Measurements from ENCODE around the gene FN3KRP.

FN3KRP gene

DNA sequence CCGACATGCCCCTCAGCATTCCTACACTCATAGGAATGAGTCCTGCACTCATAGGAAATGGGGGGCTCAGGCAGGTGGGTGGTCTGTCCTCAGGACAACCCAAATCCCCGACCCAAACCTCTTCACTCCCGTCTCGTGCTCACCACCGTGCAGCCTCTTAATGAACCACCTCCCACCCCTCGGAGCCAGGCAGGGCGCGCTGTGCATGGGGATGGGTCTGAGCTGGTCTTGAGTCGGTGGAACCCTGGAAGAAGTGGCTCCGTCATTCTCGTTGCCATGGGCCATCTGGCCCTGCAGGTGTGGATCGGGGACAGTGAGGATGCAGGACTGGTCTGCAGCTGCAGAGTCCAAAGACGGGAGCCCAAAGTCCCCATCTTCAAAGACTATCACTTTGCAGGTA lies 11.6 kb upstream of the FN3KRP start:
- H3K36me3 ChIP-seq (ENCODE audit: insufficient read depth, low read length), result no peaks in the 10 kb centered on the region
- no peak overlapping the region for H2AFZ ChIP-seq (ENCODE audit: low read depth, low read length)
- peaks cover 3% of the 10 kb centered on the region for H3K4me1 ChIP-seq (ENCODE audit: insufficient read depth, low read length)
- no peaks in the 10 kb centered on the region for H3K9me3 ChIP-seq (ENCODE audit: low read length)
- H3K27me3 ChIP-seq (ENCODE audit: insufficient read depth, low read length), result no peaks in the 10 kb centered on the region
- no peak overlapping the region for H3K4me3 ChIP-seq (ENCODE audit: low read length)

DNA sequence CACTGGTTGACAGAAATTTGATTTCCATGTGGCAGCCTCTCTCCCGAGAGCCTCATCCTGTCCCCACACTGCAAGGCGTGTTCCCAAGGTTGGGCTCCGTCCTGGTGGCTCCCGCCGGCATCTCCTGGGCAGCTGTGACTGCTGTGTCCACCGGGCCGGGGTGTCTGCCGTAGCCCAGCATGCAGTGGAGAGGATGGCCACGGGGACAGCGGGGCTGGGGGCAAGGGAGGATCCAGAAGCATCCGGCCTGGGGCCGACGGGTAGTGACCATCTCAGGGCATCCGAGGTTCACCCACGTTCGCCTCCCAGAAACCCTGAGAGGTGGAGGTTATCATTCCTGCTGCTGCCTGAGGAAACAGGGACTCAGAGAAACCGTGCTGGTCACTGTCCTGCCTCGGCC lies 10.8 kb upstream of the FN3KRP start:
- Histone ChIP-seq H3K4me1 (ENCODE audit: insufficient read depth, low read length) (peaks cover 3% of the 10 kb centered on the region), H3K36me3 (ENCODE audit: insufficient read depth, low read length) (no peaks in the 10 kb centered on the region), H3K4me3 (ENCODE audit: low read length) (no peak overlapping the region), H2AFZ (ENCODE audit: low read depth, low read length) (no peak overlapping the region), H3K9me3 (ENCODE audit: low read length) (no peaks in the 10 kb centered on the region), H3K27me3 (ENCODE audit: insufficient read depth, low read length) (no peaks in the 10 kb centered on the region)

DNA sequence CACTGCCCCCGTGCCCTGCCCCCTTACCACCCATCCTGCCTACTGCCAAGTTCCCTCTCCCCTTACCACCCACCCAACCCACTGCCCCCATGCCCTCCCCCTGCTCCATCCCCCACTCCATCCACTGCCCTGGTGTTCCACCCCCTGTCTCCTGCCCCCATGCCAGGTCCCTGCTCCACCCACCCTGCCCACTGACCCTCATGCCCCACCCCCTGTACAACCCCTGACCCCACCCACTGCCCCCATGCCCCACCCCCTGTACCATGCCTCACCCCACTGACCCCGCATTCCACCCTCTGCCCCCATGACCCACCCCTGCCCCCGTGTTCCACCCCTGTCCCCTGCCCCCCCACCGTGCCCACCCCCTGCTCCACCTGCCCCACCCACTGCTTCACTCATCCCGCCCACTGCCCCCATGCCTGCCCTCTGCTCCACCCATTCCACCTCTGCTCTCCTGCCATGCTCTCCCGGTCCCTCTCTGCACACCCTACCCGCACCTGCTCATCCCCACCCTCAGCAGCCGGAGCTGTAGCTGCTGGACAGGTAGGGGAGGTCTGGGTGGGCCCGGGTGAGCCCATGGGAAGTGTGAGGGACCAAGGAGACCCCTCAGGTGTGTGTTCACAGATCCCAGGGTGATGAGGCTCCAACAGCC lies 7.4 kb upstream of the FN3KRP start:
- H2AFZ ChIP-seq (ENCODE audit: low read depth, low read length), result no peak overlapping the region
- no peaks in the 10 kb centered on the region for H3K9me3 ChIP-seq (ENCODE audit: low read length)
- peaks cover 3% of the 10 kb centered on the region for H3K4me1 ChIP-seq (ENCODE audit: insufficient read depth, low read length)
- H3K27me3 ChIP-seq (ENCODE audit: insufficient read depth, low read length), result no peaks in the 10 kb centered on the region
- H3K36me3 ChIP-seq (ENCODE audit: insufficient read depth, low read length), result no peaks in the 10 kb centered on the region
- H3K4me3 ChIP-seq (ENCODE audit: low read length), result no peak overlapping the region

DNA sequence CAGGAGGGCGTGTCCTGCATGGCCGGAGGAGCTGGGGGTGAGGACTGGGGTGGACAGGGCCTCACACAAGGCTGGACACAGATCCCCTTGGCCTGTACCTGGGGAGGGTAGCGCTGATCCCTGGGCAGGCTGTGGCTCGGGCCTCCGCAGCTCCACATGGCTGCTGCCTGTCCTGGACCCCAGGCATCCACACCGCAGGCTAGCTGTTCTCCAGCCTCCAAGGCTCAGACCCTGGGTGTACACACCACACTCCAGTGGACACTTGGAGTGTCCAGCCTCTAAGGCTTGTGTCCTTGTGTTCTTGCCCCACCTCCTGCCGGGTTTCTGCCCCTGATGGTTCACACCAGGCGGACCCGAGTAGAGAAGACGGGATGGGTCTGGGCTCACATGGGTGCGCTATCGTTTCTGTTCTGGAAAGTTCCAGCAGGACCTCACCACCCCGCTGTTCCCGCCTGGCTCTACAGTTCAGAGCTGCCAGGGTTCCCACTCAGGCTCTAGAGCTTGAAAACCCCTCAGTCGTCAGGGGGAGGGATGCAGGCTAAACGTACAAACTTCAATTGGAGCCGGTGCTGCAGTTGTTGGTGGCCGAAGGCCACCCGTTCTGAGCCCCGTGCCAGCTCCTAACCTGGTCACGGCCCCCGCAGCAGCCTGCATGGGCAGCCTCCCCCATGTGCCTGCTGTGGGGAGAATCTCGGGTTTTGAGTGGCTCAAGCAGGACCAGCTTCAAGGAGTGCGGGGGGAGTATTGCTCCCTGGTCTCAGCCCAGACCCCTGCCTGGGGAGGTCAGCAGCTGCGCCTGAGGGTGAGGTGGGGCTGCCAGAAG lies 6.6 kb upstream of the FN3KRP start:
- H3K4me3 ChIP-seq (ENCODE audit: low read length), result no peak overlapping the region
- no peaks in the 10 kb centered on the region for H3K36me3 ChIP-seq (ENCODE audit: insufficient read depth, low read length)
- peaks cover 3% of the 10 kb centered on the region for H3K4me1 ChIP-seq (ENCODE audit: insufficient read depth, low read length)
- no peak overlapping the region for H2AFZ ChIP-seq (ENCODE audit: low read depth, low read length)
- H3K9me3 ChIP-seq (ENCODE audit: low read length), result no peaks in the 10 kb centered on the region
- no peaks in the 10 kb centered on the region for H3K27me3 ChIP-seq (ENCODE audit: insufficient read depth, low read length)

DNA sequence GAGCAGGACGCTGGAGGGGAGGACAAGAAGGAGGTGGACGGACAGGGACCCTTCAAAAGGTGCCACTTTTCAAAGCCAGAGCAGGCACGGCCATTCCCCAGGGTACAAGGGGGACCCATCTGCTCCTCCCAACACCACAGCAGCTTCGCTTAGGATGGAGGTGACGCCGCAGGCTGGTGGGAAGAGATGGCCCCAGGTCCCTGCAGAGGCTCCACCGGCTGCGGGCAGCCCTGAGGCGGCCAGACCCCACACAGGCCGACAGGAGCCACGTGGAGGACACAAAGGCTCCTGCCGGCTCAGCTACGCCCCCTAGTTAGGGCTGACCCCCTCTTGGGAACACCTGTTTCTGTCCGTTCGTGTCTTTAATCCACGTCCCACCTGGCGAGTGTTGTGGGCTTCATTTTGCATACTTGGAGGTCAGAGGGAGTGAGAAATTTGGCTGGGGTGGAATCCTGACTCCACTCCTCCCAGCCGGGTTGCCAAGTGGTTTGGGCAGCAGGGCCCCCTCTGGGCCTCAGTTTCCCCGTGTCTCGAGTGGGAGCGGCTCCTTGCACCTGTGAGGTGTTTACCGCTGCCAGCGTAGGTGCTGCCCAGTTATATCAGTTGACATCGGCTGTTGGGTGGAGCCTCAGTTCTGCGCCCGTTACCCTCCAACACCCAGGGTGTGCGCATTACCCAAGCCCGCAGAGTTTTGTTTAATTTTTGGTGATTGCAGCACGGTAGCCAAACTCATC lies 5.8 kb upstream of the FN3KRP start:
- H3K36me3 ChIP-seq (ENCODE audit: insufficient read depth, low read length), result no peaks in the 10 kb centered on the region
- peaks cover 3% of the 10 kb centered on the region for H3K4me1 ChIP-seq (ENCODE audit: insufficient read depth, low read length)
- no peaks in the 10 kb centered on the region for H3K27me3 ChIP-seq (ENCODE audit: insufficient read depth, low read length)
- H3K4me3 ChIP-seq (ENCODE audit: low read length), result no peak overlapping the region
- H2AFZ ChIP-seq (ENCODE audit: low read depth, low read length), result no peak overlapping the region
- no peaks in the 10 kb centered on the region for H3K9me3 ChIP-seq (ENCODE audit: low read length)

DNA sequence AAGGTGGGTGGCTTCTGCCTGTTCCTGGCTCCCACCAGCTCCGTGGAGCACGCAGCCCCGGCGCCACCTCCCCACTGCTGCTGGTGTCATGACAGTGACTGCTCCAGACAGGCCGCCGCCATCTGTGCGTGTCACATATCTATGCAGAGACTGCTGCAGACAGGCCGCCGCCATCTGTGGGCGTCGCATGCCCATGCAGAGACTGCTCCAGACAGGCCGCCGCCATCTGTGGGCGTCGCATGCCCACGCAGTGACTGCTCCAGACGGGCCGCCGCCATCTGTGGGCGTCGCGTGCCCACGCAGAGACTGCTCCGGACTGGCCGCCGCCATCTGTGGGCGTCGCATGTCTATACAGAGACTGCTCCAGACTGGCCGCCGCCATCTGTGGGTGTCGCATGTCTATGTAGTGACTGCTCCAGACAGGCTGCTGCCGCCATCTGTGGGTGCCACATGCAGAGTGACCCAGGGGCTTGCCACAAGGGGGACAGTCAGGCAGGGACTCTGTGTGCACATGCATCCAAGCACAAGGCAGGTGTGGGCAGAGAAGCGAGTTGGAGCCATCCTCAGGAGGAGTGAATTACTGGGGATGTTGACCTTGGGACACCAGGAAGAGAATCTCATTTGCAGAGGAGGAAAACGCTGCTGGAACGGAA lies 3.3 kb upstream of the FN3KRP start:
- Histone ChIP-seq H3K36me3 (ENCODE audit: insufficient read depth, low read length) (peaks cover under 1% of the 10 kb centered on the region), H2AFZ (ENCODE audit: low read depth, low read length) (no peak overlapping the region), H3K9me3 (ENCODE audit: low read length) (no peaks in the 10 kb centered on the region), H3K4me3 (ENCODE audit: low read length) (no peak overlapping the region), H3K27me3 (ENCODE audit: insufficient read depth, low read length) (no peaks in the 10 kb centered on the region), H3K4me1 (ENCODE audit: insufficient read depth, low read length) (peaks cover 7% of the 10 kb centered on the region)

DNA sequence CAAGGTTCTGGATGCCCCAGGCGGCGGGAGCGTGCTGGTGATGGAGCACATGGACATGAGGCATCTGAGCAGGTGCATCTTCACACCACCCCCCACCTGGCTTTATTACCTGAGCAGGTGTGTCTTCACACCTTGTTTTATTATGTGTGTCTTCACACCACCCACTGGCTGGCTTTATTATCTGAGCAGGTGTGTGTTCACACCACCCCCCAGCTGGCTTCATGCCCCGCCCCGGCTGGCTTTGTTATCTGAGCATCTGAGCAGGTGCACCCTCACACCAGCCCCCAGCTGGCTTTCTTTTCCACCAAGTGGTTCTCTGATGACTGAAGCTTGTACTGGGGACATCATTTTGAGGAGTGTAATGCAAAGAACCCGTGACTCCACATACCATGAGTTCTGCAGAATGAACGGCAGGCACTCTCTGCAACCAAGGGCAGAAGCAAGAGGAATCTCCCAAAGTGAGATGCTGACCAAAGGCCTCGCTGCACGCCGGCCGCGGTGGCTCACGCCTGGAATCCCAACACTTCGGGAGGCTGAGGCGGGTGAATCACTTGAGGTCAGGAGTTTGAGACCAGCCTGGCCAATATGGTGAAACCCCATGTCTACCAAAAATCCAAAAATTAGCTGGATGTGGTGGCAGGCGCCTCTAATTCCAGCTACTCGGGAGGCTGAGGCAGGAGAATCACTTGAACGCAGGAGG lies 2.6 kb downstream of the FN3KRP start:
- no peaks in the 10 kb centered on the region for H3K9me3 ChIP-seq (ENCODE audit: low read length)
- H3K4me1 ChIP-seq (ENCODE audit: insufficient read depth, low read length), result peaks cover 9% of the 10 kb centered on the region
- H3K4me3 ChIP-seq (ENCODE audit: low read length), result no peak overlapping the region
- no peaks in the 10 kb centered on the region for H3K27me3 ChIP-seq (ENCODE audit: insufficient read depth, low read length)
- peaks cover 44% of the 10 kb centered on the region for H3K36me3 ChIP-seq (ENCODE audit: insufficient read depth, low read length)
- no peak overlapping the region for H2AFZ ChIP-seq (ENCODE audit: low read depth, low read length)

DNA sequence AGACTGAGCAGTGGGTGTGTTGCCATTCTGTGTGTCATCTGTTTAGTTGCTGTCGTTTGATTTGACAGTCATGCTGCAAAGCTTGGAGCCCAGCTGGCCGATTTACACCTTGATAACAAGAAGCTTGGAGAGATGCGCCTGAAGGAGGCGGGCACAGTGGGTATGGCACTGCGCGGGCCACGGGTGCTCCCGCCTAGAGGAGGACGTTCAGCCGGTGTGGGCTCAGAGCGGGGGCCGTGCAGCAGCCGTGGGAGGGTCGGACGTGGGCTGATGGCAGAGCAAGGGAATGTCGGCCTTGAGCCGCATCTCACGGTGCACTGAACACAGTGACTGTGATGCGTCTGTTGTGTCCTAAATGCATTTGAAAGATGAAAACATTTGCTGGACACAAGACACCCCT lies 3.7 kb downstream of the FN3KRP start:
- H3K27me3 ChIP-seq (ENCODE audit: insufficient read depth, low read length), result no peaks in the 10 kb centered on the region

DNA sequence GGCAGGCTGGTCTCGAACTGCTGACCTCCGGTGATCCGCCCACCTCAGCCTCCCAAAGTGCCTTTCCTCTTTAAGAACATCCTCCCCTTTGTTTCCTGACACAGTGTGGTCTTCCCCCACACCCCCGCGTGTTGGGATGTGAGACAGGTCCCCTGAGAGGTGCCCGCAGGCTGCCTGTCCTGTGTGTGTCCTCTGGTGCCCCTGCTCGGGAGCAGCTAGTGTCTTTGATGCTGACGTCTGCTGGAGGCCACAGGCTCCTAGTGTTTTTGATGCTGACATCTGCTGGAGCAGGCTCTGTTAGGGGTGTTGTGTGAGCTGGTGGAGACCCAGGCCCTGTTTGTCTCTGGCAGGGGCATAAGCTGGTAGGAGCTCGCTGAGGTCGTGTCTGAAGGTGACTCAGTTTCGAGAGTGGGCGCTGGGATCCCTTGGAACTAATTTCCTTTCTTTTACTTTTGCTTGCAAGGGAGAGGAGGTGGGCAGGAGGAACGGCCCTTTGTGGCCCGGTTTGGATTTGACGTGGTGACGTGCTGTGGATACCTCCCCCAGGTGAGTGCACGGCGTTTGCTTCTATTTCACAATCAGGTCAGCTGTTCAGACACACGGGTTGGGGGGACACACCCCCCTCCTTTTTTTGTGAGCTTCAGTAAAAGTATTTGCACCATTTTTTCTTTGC lies 6.0 kb downstream of the FN3KRP start:
- Histone ChIP-seq H3K36me3 (ENCODE audit: insufficient read depth, low read length) (peaks cover 60% of the 10 kb centered on the region), H3K27me3 (ENCODE audit: insufficient read depth, low read length) (no peaks in the 10 kb centered on the region), H3K4me1 (ENCODE audit: insufficient read depth, low read length) (peaks cover 9% of the 10 kb centered on the region), H2AFZ (ENCODE audit: low read depth, low read length) (no peak overlapping the region), H3K9me3 (ENCODE audit: low read length) (no peaks in the 10 kb centered on the region), H3K4me3 (ENCODE audit: low read length) (no peak overlapping the region)

More for the DNA sequence above, 3.7 kb downstream of the FN3KRP start:
- Histone ChIP-seq H3K4me1 (ENCODE audit: insufficient read depth, low read length) (peaks cover 9% of the 10 kb centered on the region), H3K4me3 (ENCODE audit: low read length) (no peak overlapping the region), H3K9me3 (ENCODE audit: low read length) (no peaks in the 10 kb centered on the region), H2AFZ (ENCODE audit: low read depth, low read length) (no peak overlapping the region), H3K36me3 (ENCODE audit: insufficient read depth, low read length) (peaks cover 45% of the 10 kb centered on the region)

DNA sequence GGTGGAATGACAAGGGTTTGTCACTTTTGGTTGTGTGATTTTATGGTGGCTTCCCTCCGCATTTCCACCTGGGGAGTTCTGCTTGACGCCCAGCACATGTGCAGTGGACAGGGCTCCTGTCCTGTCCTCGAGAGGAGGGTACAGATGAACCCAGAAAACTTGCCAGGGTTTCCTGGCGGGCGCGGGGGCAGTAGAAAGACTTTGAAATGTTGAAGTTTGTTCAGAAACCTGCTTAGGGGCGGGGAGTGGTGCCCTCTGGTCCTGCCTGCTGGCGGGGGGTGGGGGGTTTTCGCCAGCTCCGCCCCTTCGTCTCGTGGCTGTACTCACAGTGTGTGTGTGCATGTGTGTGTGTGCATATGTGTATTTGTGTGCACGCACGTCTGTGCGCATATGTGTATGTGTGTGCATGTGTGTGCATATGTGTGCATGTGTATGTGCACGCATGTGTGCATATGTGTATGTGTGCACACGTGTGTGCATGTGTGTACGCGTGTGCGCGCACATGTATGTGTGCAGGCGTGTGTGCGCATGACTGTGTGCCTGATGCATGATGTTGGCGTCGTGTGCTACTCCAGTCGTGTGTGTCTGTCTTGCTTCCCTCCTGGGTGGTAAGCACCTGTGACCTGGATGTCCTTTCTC lies 6.8 kb downstream of the FN3KRP start:
- Histone ChIP-seq H3K9me3 (ENCODE audit: low read length) (no peaks in the 10 kb centered on the region), H3K4me3 (ENCODE audit: low read length) (no peak overlapping the region), H3K4me1 (ENCODE audit: insufficient read depth, low read length) (peaks cover under 1% of the 10 kb centered on the region), H3K27me3 (ENCODE audit: insufficient read depth, low read length) (no peaks in the 10 kb centered on the region), H2AFZ (ENCODE audit: low read depth, low read length) (no peak overlapping the region), H3K36me3 (ENCODE audit: insufficient read depth, low read length) (peaks cover 64% of the 10 kb centered on the region)

DNA sequence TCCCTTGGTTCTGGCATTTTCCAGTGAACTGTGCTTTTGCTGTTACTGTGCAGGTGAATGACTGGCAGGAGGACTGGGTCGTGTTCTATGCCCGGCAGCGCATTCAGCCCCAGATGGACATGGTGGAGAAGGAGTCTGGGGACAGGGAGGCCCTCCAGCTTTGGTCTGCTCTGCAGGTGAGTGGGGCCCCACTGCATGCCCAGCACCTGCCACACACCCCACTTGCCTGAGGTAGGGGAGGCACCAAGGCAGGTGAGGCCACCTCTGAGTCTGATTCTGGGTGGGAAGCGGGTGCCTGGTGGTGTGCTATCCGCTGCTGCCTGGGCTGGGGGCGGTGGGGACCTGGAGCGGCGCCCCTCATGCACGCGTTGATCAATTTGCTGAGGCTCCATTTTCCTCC lies 9.9 kb downstream of the FN3KRP start:
- Histone ChIP-seq H3K4me3 (ENCODE audit: low read length) (no peak overlapping the region), H3K27me3 (ENCODE audit: insufficient read depth, low read length) (no peaks in the 10 kb centered on the region), H3K9me3 (ENCODE audit: low read length) (peaks cover 2% of the 10 kb centered on the region), H2AFZ (ENCODE audit: low read depth, low read length) (no peak overlapping the region), H3K36me3 (ENCODE audit: insufficient read depth, low read length) (peaks cover 52% of the 10 kb centered on the region), H3K4me1 (ENCODE audit: insufficient read depth, low read length) (no peaks in the 10 kb centered on the region)
